Natural killer cell treated with Interleukin-12 subunit alpha and Interleukin-12 subunit beta and Interleukin-15 and Interleukin-18, amount 100 ng/mL, for 72 hours (primary cell): ENCODE measurements around the gene TLR1. TPM values are rescaled to one million over a fixed set of nuclear protein-coding genes. Genes with fewer than 3 reads are reported as not detected.

ENCODE experiments used
- ATAC-seq, 2 donors: fragments of 150-1000 bp; cut with Tn5 transposase in 1 of 2; sonication (Bioruptor Pico), chemical (Tn5 transposase) in 1 of 2; 2 replicates each; pipeline ENCODE4 v1.10.0; 2021
- DNase-seq: peaks from one replicate; pipeline ENCODE4 v3.0.0; 2022; ENCODE audit warnings: low spot score
- H3K27ac Mint-ChIP-seq, 2 donors: 1 replicate in 1 of 2; 2 replicates in 1 of 2; pipeline ENCODE4 v1.8.0; 2022; ENCODE audit warnings: mixed read lengths in 2 of 2, mild to moderate bottlenecking in 1 of 2, moderate library complexity in 1 of 2
- H3K27me3 Mint-ChIP-seq, 2 donors: 1 replicate in 1 of 2; 2 replicates in 1 of 2; pipeline ENCODE4 v1.8.0; 2022; ENCODE audit warnings: mixed read lengths in 2 of 2
- H3K36me3 Mint-ChIP-seq: one replicate; pipeline ENCODE4 v1.8.0; 2022; ENCODE audit warnings: mixed read lengths
- H3K4me1 Mint-ChIP-seq, 2 donors: 1 replicate in 1 of 2; 2 replicates in 1 of 2; pipeline ENCODE4 v1.8.0; 2022; ENCODE audit warnings: low read depth in 2 of 2, mixed read lengths in 2 of 2, mild to moderate bottlenecking in 1 of 2
- H3K4me3 Mint-ChIP-seq: one replicate; pipeline ENCODE4 v1.8.0; 2022; ENCODE audit warnings: mixed read lengths
- H3K9me3 Mint-ChIP-seq: 2 replicates; pipeline ENCODE4 v1.8.0; 2022; ENCODE audit warnings: mixed read lengths
- total RNA-seq, 2 donors: library from RNA; stranded (reverse); gene quantifications; one replicate each; pipeline ENCODE4 v1.2.3, GENCODE V29; 2022

Gene TLR1
- total RNA-seq, result 10 to 100 TPM; 12.6 to 15.5 TPM

- Mint-ChIP-seq H3K36me3 (peaks cover 32% of the 10 kb centered on the region), H3K27me3 (no peaks in the 10 kb centered on the region), H3K9me3 (peaks cover 9% of the 10 kb centered on the region), H3K4me3 (peak within 1 kb of the TSS; percentile 93), H3K4me1 (peaks cover 30 to 39% of the 10 kb centered on the region in 2 donors), H3K27ac (peak within 1 kb of the TSS; percentile 92 to 96)
- DNase-seq (no peak), ATAC-seq (peak; percentile 68 to 77)
These were observed at the start of gene TLR1 for GRCh38 chr4:38804654-38805295. TLR1 (minus strand) TSS chr4:38804791; CDS start chr4:38798831, 5,960 bp downstream.

GRCh38 chr4:38846015-38846414 lies 41.4 kb upstream of the TLR1 start:
- no peaks in the 10 kb centered on the region for H3K27me3 Mint-ChIP-seq
- no peak overlapping the region for H3K4me3 Mint-ChIP-seq
- H3K4me1 Mint-ChIP-seq, result peaks cover 3 to 5% of the 10 kb centered on the region in 2 donors
- no peak overlapping the region for H3K27ac Mint-ChIP-seq
- DNase-seq, result no peak
- H3K36me3 Mint-ChIP-seq, result peaks cover 28% of the 10 kb centered on the region
- no peak for ATAC-seq
- peaks cover 10% of the 10 kb centered on the region for H3K9me3 Mint-ChIP-seq

GRCh38 chr4:38842994-38843393 lies 38.4 kb upstream of the TLR1 start:
- DNase-seq (no peak), ATAC-seq (no peak)
- Mint-ChIP-seq H3K27ac (no peak overlapping the region), H3K4me1 (peaks cover 8 to 13% of the 10 kb centered on the region in 2 donors), H3K27me3 (no peaks in the 10 kb centered on the region), H3K36me3 (peaks cover 6% of the 10 kb centered on the region), H3K9me3 (no peaks in the 10 kb centered on the region), H3K4me3 (no peak overlapping the region)

GRCh38 chr4:38837849-38838248 lies 33.3 kb upstream of the TLR1 start:
- Mint-ChIP-seq H3K4me1 (peaks cover 19 to 21% of the 10 kb centered on the region in 2 donors), H3K36me3 (peaks cover 22% of the 10 kb centered on the region), H3K27ac (peak overlapping the region; percentile 34 to 55), H3K9me3 (peaks cover 10% of the 10 kb centered on the region), H3K4me3 (peak overlapping the region; percentile 47), H3K27me3 (no peaks in the 10 kb centered on the region)
- ATAC-seq (peak in 1 of 2 donors; percentile 48), DNase-seq (no peak)

- peak overlapping the region; percentile 47 for H3K4me3 Mint-ChIP-seq
- no peak for DNase-seq
- H3K27me3 Mint-ChIP-seq, result no peaks in the 10 kb centered on the region
- peaks cover 22% of the 10 kb centered on the region for H3K36me3 Mint-ChIP-seq
- peaks cover 19 to 21% of the 10 kb centered on the region in 2 donors for H3K4me1 Mint-ChIP-seq
- peaks cover 10% of the 10 kb centered on the region for H3K9me3 Mint-ChIP-seq
- H3K27ac Mint-ChIP-seq, result peak overlapping the region; percentile 34 to 55
- peak in 1 of 2 donors; percentile 68 for ATAC-seq
These were observed 32.7 kb upstream of the TLR1 start for GRCh38 chr4:38837334-38837733.

- Mint-ChIP-seq H3K27me3 (no peaks in the 10 kb centered on the region), H3K27ac (no peak overlapping the region), H3K4me1 (peaks cover 23 to 27% of the 10 kb centered on the region in 2 donors), H3K36me3 (peaks cover 22% of the 10 kb centered on the region), H3K9me3 (peaks cover 10% of the 10 kb centered on the region), H3K4me3 (no peak overlapping the region)
- ATAC-seq, result no peak
- no peak for DNase-seq
These were observed 30.0 kb upstream of the TLR1 start for GRCh38 chr4:38834570-38834969.

- Mint-ChIP-seq H3K36me3 (peaks cover 22% of the 10 kb centered on the region), H3K4me1 (peaks cover 17 to 18% of the 10 kb centered on the region in 2 donors), H3K4me3 (no peak overlapping the region), H3K27me3 (no peaks in the 10 kb centered on the region), H3K9me3 (peaks cover 10% of the 10 kb centered on the region), H3K27ac (peak overlapping the region in 1 of 2 donors; percentile 15)
- ATAC-seq (no peak), DNase-seq (no peak)
These were observed 28.3 kb upstream of the TLR1 start for GRCh38 chr4:38832624-38833528.

GRCh38 chr4:38832206-38832605 lies 27.6 kb upstream of the TLR1 start:
- H3K4me3 Mint-ChIP-seq, result no peak overlapping the region
- no peak for DNase-seq
- H3K36me3 Mint-ChIP-seq, result peaks cover 22% of the 10 kb centered on the region
- no peak for ATAC-seq
- peaks cover 10% of the 10 kb centered on the region for H3K9me3 Mint-ChIP-seq
- no peaks in the 10 kb centered on the region for H3K27me3 Mint-ChIP-seq
- H3K4me1 Mint-ChIP-seq, result peaks cover 10 to 11% of the 10 kb centered on the region in 2 donors
- no peak overlapping the region for H3K27ac Mint-ChIP-seq

GRCh38 chr4:38831653-38832052 lies 27.1 kb upstream of the TLR1 start:
- Mint-ChIP-seq H3K27ac (no peak overlapping the region), H3K4me3 (no peak overlapping the region), H3K36me3 (peaks cover 22% of the 10 kb centered on the region), H3K9me3 (peaks cover 10% of the 10 kb centered on the region), H3K27me3 (no peaks in the 10 kb centered on the region), H3K4me1 (peaks cover 6 to 9% of the 10 kb centered on the region in 2 donors)
- ATAC-seq, result no peak
- no peak for DNase-seq

- H3K27me3 Mint-ChIP-seq, result no peaks in the 10 kb centered on the region
- ATAC-seq, result no peak
- no peak for DNase-seq
- H3K9me3 Mint-ChIP-seq, result peaks cover 4% of the 10 kb centered on the region
- H3K36me3 Mint-ChIP-seq, result peaks cover 11% of the 10 kb centered on the region
- no peak overlapping the region for H3K27ac Mint-ChIP-seq
- peaks cover 6 to 9% of the 10 kb centered on the region in 2 donors for H3K4me1 Mint-ChIP-seq
- H3K4me3 Mint-ChIP-seq, result no peak overlapping the region
These were observed 24.6 kb upstream of the TLR1 start for GRCh38 chr4:38829237-38829636.

- Mint-ChIP-seq H3K27ac (no peak overlapping the region), H3K27me3 (no peaks in the 10 kb centered on the region), H3K9me3 (peaks cover 3% of the 10 kb centered on the region), H3K4me1 (peaks cover 20 to 21% of the 10 kb centered on the region in 2 donors), H3K36me3 (peaks cover 16% of the 10 kb centered on the region), H3K4me3 (no peak overlapping the region)
- no peak for ATAC-seq
- DNase-seq, result no peak
These were observed 19.2 kb upstream of the TLR1 start for GRCh38 chr4:38823766-38824165.

GRCh38 chr4:38822748-38823303 lies 18.2 kb upstream of the TLR1 start:
- Mint-ChIP-seq H3K9me3 (peaks cover 3% of the 10 kb centered on the region), H3K4me3 (no peak overlapping the region), H3K27ac (peak overlapping the region in 1 of 2 donors; percentile 25), H3K36me3 (peaks cover 16% of the 10 kb centered on the region), H3K4me1 (peaks cover 20 to 28% of the 10 kb centered on the region in 2 donors), H3K27me3 (no peaks in the 10 kb centered on the region)
- DNase-seq (no peak), ATAC-seq (no peak)

GRCh38 chr4:38821739-38822138 lies 17.1 kb upstream of the TLR1 start:
- DNase-seq, result no peak
- H3K9me3 Mint-ChIP-seq, result peaks cover 3% of the 10 kb centered on the region
- peaks cover 16% of the 10 kb centered on the region for H3K36me3 Mint-ChIP-seq
- H3K4me1 Mint-ChIP-seq, result peaks cover 20 to 28% of the 10 kb centered on the region in 2 donors
- no peak overlapping the region for H3K27ac Mint-ChIP-seq
- no peaks in the 10 kb centered on the region for H3K27me3 Mint-ChIP-seq
- ATAC-seq, result no peak
- H3K4me3 Mint-ChIP-seq, result no peak overlapping the region
